Prostate gland (tissue), 2 donors: ENCODE measurements around the gene CCDC70.

Experiments
- CTCF ChIP-seq, 4 experiments: fragments of 200-600 bp in 2 of 4; fragments of 450-650 bp in 2 of 4; sonication (generic) in 2 of 4; IDR thresholded peaks; 1 replicate in 3 of 4; 2 replicates in 1 of 4; pipeline ENCODE4 v1.5.1; 2016 to 2019; ENCODE audit warnings: antibody characterized with exemption in 4 of 4, mild to moderate bottlenecking in 2 of 4, moderate library complexity in 2 of 4
- POLR2A ChIP-seq: fragments of 450-650 bp; IDR thresholded peaks from one replicate; pipeline ENCODE4 v1.6.1; 2016; ENCODE audit warnings: antibody characterized with exemption, mild to moderate bottlenecking
- POLR2AphosphoS5 ChIP-seq: sonication (generic); formaldehyde crosslinking; IDR thresholded peaks from one replicate; pipeline ENCODE4 v1.6.1; 2017; ENCODE audit warnings: antibody characterized with exemption

GRCh38 chr13:51814825-51815650, 46.7 kb upstream of the CCDC70 start:
- peak; percentile 44 to 82 (median 75) for TF ChIP-seq CTCF (IDR thresholded peaks at IDR 0.05)
- TF ChIP-seq POLR2A = no peak
- peak; percentile 15 for TF ChIP-seq POLR2AphosphoS5
